ENCODE measurements around the gene MYH16.
"Not testable (repeated sequence)": the region's sequence is repeated elsewhere in the genome, so short reads cannot be mapped to it uniquely, and the experiment has no call there.

The MYH16 gene

GRCh38 chr7:99308461-99309074 lies 35.9 kb downstream of the MYH16 start:
- peaks cover 3% of the 10 kb centered on the region for H3K36me3 Mint-ChIP-seq
- no peak overlapping the region for H3K4me3 Mint-ChIP-seq
- H3K4me1 Mint-ChIP-seq (ENCODE audit: low read depth) = no peaks in the 10 kb centered on the region
- H3K27me3 Mint-ChIP-seq = peaks cover 3% of the 10 kb centered on the region
- no peak overlapping the region for H3K27ac Mint-ChIP-seq
- H3K9me3 Mint-ChIP-seq (ENCODE audit: low read depth) = no peaks in the 10 kb centered on the region

DNA sequence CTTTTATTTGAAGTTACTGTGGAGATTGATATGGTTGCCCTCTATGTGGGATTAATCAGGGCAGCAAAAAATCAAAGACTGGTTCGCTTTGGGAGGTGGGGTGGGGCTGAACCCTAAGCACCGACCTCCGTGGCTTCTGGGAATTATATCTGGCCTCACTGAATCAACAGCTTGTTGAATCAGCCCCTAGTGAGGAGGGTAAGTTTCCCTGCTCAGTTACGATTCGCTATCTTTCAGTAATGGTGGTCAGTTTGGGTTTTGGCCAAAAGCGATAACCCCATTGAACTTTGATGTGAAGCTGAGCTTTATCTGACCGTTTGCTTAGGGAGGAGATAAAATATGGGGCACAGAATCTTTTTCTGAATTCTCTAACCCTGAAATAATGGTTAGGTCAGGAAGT lies 36.5 kb downstream of the MYH16 start:
- Mint-ChIP-seq H3K27me3 (peaks cover 3% of the 10 kb centered on the region), H3K36me3 (peaks cover 3% of the 10 kb centered on the region), H3K4me1 (ENCODE audit: low read depth) (no peaks in the 10 kb centered on the region), H3K9me3 (ENCODE audit: low read depth) (no peaks in the 10 kb centered on the region), H3K4me3 (no peak overlapping the region), H3K27ac (no peak overlapping the region)

GRCh38 chr7:99310004-99310403 lies 37.4 kb downstream of the MYH16 start:
- H3K4me1 Mint-ChIP-seq (ENCODE audit: low read depth) = no peaks in the 10 kb centered on the region
- H3K9me3 Mint-ChIP-seq (ENCODE audit: low read depth) = no peaks in the 10 kb centered on the region
- peaks cover 3% of the 10 kb centered on the region for H3K36me3 Mint-ChIP-seq
- H3K27me3 Mint-ChIP-seq = peaks cover 3% of the 10 kb centered on the region
- H3K27ac Mint-ChIP-seq = no peak overlapping the region
- no peak overlapping the region for H3K4me3 Mint-ChIP-seq

GRCh38 chr7:99311702-99312101 lies 39.1 kb downstream of the MYH16 start:
- Mint-ChIP-seq H3K4me3 (no peak overlapping the region), H3K9me3 (ENCODE audit: low read depth) (no peaks in the 10 kb centered on the region), H3K27ac (no peak overlapping the region), H3K4me1 (ENCODE audit: low read depth) (no peaks in the 10 kb centered on the region), H3K36me3 (peaks cover 3% of the 10 kb centered on the region), H3K27me3 (peaks cover 3% of the 10 kb centered on the region)

- H3K4me1 Mint-ChIP-seq (ENCODE audit: low read depth) = no peaks in the 10 kb centered on the region
- H3K36me3 Mint-ChIP-seq = peaks cover 3% of the 10 kb centered on the region
- peak overlapping the region; percentile 4 for H3K4me3 Mint-ChIP-seq
- no peak overlapping the region for H3K27ac Mint-ChIP-seq
- no peaks in the 10 kb centered on the region for H3K9me3 Mint-ChIP-seq (ENCODE audit: low read depth)
- H3K27me3 Mint-ChIP-seq = peaks cover 3% of the 10 kb centered on the region
Observed at GRCh38 chr7:99312316-99313203, 39.9 kb downstream of the MYH16 start.

- Mint-ChIP-seq H3K27ac (no peak overlapping the region), H3K36me3 (peaks cover 3% of the 10 kb centered on the region), H3K4me1 (ENCODE audit: low read depth) (no peaks in the 10 kb centered on the region), H3K4me3 (peak overlapping the region; percentile 4), H3K27me3 (peaks cover 3% of the 10 kb centered on the region), H3K9me3 (ENCODE audit: low read depth) (no peaks in the 10 kb centered on the region)
Observed at GRCh38 chr7:99313204-99313573, 40.5 kb downstream of the MYH16 start.

- Mint-ChIP-seq H3K27ac (no peak overlapping the region), H3K9me3 (ENCODE audit: low read depth) (no peaks in the 10 kb centered on the region), H3K4me3 (no peak overlapping the region), H3K27me3 (peaks cover 3% of the 10 kb centered on the region), H3K4me1 (ENCODE audit: low read depth) (no peaks in the 10 kb centered on the region), H3K36me3 (peaks cover 3% of the 10 kb centered on the region)
Observed at GRCh38 chr7:99314504-99314903, 41.9 kb downstream of the MYH16 start.

GRCh38 chr7:99320371-99320770 lies 47.7 kb downstream of the MYH16 start:
- Mint-ChIP-seq H3K36me3 (no peaks in the 10 kb centered on the region), H3K4me3 (no peak overlapping the region), H3K27me3 (no peaks in the 10 kb centered on the region), H3K9me3 (ENCODE audit: low read depth) (no peaks in the 10 kb centered on the region), H3K27ac (no peak overlapping the region), H3K4me1 (ENCODE audit: low read depth) (peaks cover 1% of the 10 kb centered on the region)

DNA sequence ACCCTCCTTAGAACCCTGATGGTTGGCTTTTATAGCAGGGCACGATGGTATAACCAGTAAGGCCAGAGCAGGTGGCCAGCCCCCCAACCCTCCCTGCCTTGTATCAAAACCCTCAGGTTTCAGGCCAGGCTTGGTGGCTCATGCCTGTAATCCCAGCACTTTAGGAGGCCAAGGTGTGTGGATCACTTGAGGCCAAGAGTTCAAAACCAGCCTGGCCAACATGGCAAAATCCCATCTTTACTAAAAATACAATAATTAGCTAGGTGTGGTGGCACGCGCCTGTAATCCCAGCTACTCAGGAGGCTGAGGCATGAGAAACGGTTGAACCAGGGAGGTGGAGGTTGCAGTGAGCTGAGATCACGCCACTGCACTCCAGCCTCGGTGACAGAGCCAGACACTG lies 50.0 kb downstream of the MYH16 start:
- H3K9me3 Mint-ChIP-seq (ENCODE audit: low read depth); H3K27ac Mint-ChIP-seq; H3K36me3 Mint-ChIP-seq; H3K27me3 Mint-ChIP-seq; H3K4me3 Mint-ChIP-seq: not testable (repeated sequence)
- H3K4me1 Mint-ChIP-seq (ENCODE audit: low read depth) = peaks cover 12% of the 10 kb centered on the region

- Mint-ChIP-seq H3K27ac (peak overlapping the region; percentile 70), H3K9me3 (ENCODE audit: low read depth) (no peaks in the 10 kb centered on the region), H3K4me1 (ENCODE audit: low read depth) (peaks cover 27% of the 10 kb centered on the region), H3K36me3 (no peaks in the 10 kb centered on the region), H3K4me3 (peak overlapping the region; percentile 94), H3K27me3 (no peaks in the 10 kb centered on the region)
Observed at GRCh38 chr7:99324559-99324958, 51.9 kb downstream of the MYH16 start.

DNA sequence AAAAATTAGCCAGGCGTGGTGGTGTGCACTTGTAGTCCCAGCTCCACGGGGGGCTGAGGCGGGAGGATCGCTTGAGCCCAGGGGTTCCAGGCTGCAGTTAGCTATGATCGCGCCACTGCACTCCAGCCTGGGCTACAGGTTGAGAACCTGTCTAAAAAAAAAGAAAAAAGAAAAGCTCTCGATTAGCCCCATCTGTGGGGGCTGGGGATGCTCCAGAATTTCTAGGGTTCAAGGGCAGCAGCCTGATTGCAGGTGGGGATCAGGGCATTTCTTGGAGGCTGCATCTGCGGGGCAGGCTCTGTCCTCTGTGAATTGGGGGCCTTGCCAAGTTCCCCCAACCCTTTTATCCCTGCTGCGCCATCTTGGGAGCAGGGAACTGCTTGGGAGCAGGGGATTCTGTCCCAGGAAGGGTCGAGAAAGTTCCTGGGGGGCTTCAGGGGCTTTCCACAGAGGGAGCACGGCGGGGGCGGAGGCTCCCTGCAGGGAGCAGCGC lies 52.4 kb downstream of the MYH16 start:
- H3K36me3 Mint-ChIP-seq = no peaks in the 10 kb centered on the region
- no peaks in the 10 kb centered on the region for H3K27me3 Mint-ChIP-seq
- peak overlapping the region; percentile 94 for H3K4me3 Mint-ChIP-seq
- no peaks in the 10 kb centered on the region for H3K9me3 Mint-ChIP-seq (ENCODE audit: low read depth)
- peak overlapping the region; percentile 86 for H3K27ac Mint-ChIP-seq
- peaks cover 31% of the 10 kb centered on the region for H3K4me1 Mint-ChIP-seq (ENCODE audit: low read depth)

DNA sequence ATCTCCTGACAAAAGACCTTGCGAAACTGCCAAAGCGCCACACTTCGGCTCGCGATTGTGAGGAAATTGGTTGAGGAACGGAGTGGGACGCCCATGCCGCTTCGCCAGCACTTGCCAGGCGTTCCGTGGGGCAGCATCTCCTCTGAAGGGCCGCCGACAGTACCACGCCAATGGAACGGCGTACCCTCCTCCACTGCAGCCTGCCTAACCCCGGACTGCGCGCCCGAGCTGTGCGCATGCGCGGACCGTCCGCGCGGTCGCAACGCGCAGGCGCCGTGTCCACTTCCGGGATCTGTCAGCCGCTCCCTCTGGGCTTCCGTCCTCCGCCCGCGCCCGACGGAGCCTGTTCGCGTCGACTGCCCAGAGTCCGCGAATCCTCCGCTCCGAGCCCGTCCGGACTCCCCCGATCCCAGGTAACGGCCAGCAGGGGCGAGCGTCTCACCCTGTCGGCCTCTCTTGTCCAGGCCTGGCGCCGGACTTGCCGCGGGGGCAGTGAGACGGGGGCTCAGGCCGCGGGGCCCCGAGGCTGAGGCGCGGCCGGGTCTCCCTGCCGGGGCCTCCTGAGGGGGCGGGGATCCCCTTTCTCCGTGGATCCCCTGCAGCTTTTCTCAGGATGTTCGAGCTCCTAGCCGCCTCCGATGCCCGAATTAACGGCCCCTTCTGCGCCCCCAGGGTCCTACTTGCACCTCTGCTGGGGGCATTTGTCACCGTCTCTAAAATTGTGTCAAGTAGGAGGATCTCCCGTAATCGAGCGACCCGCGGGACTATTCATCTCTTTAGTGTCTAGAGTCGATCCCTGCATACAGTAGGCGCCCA lies 53.2 kb downstream of the MYH16 start, which contains the start of gene ARPC1A:
Gene ARPC1A, plus strand, starts transcription at position 307 of the 816 bp plus-strand sequence. CDS start 7,456 bp downstream, outside the sequence.
- Mint-ChIP-seq H3K4me3 (peak within 1 kb of the TSS; percentile 94), H3K9me3 (ENCODE audit: low read depth) (no peaks in the 10 kb centered on the region), H3K27me3 (no peaks in the 10 kb centered on the region), H3K4me1 (ENCODE audit: low read depth) (peaks cover 39% of the 10 kb centered on the region), H3K36me3 (no peaks in the 10 kb centered on the region), H3K27ac (peak within 1 kb of the TSS; percentile 86)

DNA sequence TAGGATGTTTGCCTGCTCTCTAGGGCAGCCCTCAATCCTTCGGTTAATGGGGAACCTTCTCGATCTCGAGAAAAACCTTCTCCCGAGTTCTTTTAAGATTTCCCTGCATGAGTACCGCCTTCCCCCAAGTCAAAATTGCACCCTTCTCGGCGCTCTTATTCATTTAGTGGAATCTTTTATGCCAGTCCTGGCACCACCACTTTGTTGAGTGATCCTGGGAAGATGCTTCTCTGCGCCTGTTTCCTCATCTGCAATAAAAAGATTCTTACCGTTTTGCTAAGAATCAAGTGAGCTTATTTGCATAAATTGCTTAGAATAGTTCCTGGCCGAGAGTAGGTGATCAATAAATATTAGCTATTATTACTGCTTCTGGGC lies 53.8 kb downstream of the MYH16 start:
- H3K27me3 Mint-ChIP-seq = no peaks in the 10 kb centered on the region
- peak overlapping the region; percentile 94 for H3K4me3 Mint-ChIP-seq
- no peaks in the 10 kb centered on the region for H3K36me3 Mint-ChIP-seq
- H3K4me1 Mint-ChIP-seq (ENCODE audit: low read depth) = peaks cover 45% of the 10 kb centered on the region
- H3K9me3 Mint-ChIP-seq (ENCODE audit: low read depth) = no peaks in the 10 kb centered on the region
- peak overlapping the region; percentile 86 for H3K27ac Mint-ChIP-seq

- H3K27me3 Mint-ChIP-seq; H3K9me3 Mint-ChIP-seq (ENCODE audit: low read depth); H3K36me3 Mint-ChIP-seq: not testable (repeated sequence)
- Mint-ChIP-seq H3K4me3 (peak overlapping the region; percentile 59), H3K27ac (peak overlapping the region; percentile 89), H3K4me1 (ENCODE audit: low read depth) (peaks cover 59% of the 10 kb centered on the region)
Observed at GRCh38 chr7:99330314-99330961, 57.8 kb downstream of the MYH16 start.

Data from activated naive CD8-positive, alpha-beta T cell (primary cell).